Liver (tissue), 9 donors: Measurements from ENCODE around the gene CCDC6. TPM values are rescaled to one million over a fixed set of nuclear protein-coding genes. Genes with fewer than 3 reads are reported as not detected.

Source experiments
- DNase-seq: peaks from one replicate; pipeline ENCODE4 v3.0.0-alpha.2; 2017; ENCODE audit warnings: low spot score
- H3K27ac ChIP-seq, 2 donors: one replicate each; pipeline ENCODE4 v1.7.0; 2013; ENCODE audit warnings: inconsistent platforms in 2 of 2, low read length in 2 of 2, control low read depth in 1 of 2, low read depth in 1 of 2, mild to moderate bottlenecking in 1 of 2
- H3K27me3 ChIP-seq, 4 donors: one replicate each; pipeline versions ENCODE4 v1.6.1 to v1.7.0; 2013; ENCODE audit warnings: low read length in 3 of 4, inconsistent platforms in 1 of 4, mild to moderate bottlenecking in 1 of 4, moderate library complexity in 1 of 4; ENCODE audit not compliant: control insufficient read depth in 4 of 4, insufficient read depth in 4 of 4
- H3K36me3 ChIP-seq, 4 donors: one replicate each; pipeline versions ENCODE4 v1.6.1 to v1.7.0; 2013; ENCODE audit warnings: low read length in 3 of 4, mild to moderate bottlenecking in 3 of 4, low read depth in 1 of 4, moderate library complexity in 1 of 4; ENCODE audit not compliant: control insufficient read depth in 4 of 4, insufficient read depth in 3 of 4
- H3K4me1 ChIP-seq, 4 donors: one replicate each; pipeline versions ENCODE4 v1.6.1 to v1.7.0; 2013; ENCODE audit warnings: low read length in 3 of 4, mild to moderate bottlenecking in 3 of 4, moderate library complexity in 1 of 4; ENCODE audit not compliant: control insufficient read depth in 4 of 4, insufficient read depth in 4 of 4
- H3K4me3 ChIP-seq, 3 donors: one replicate each; pipeline versions ENCODE4 v1.6.1 to v1.7.0; 2013; ENCODE audit warnings: low read length in 3 of 3, control low read depth in 1 of 3, low read depth in 1 of 3, mild to moderate bottlenecking in 1 of 3
- H3K9ac ChIP-seq, 2 donors: one replicate each; pipeline ENCODE4 v1.7.0; 2013; ENCODE audit warnings: low read length in 2 of 2, mild to moderate bottlenecking in 2 of 2, moderate library complexity in 2 of 2, control low read depth in 1 of 2, low read depth in 1 of 2
- H3K9me3 ChIP-seq, 4 donors: one replicate each; pipeline versions ENCODE4 v1.6.1 to v1.7.0; 2013; ENCODE audit warnings: low read length in 3 of 4; ENCODE audit not compliant: control insufficient read depth in 4 of 4
- EGR1 ChIP-seq, 2 donors: IDR thresholded peaks; 2 replicates each; pipeline ENCODE4 v1.6.1; 2016 to 2018; ENCODE audit warnings: antibody characterized with exemption in 2 of 2, low read depth in 2 of 2
- FOXA1 ChIP-seq: IDR thresholded peaks from 2 replicates; pipeline ENCODE4 v1.6.1; 2016; ENCODE audit warnings: antibody characterized with exemption
- FOXA2 ChIP-seq: IDR thresholded peaks from 2 replicates; pipeline ENCODE4 v1.6.1; 2016; ENCODE audit warnings: antibody characterized with exemption
- GABPA ChIP-seq, 2 donors: IDR thresholded peaks in 1 of 2; conservative IDR thresholded peaks in 1 of 2; 2 replicates each; pipeline ENCODE4 v1.6.1; 2016; ENCODE audit warnings: antibody characterized with exemption in 2 of 2, mild to moderate bottlenecking in 1 of 2, moderate library complexity in 1 of 2
- HNF4A ChIP-seq, 2 donors: conservative IDR thresholded peaks; 2 replicates each; pipeline ENCODE4 v1.6.1; 2016; ENCODE audit warnings: antibody characterized with exemption in 2 of 2, mild to moderate bottlenecking in 2 of 2
- HNF4G ChIP-seq: IDR thresholded peaks from 2 replicates; pipeline ENCODE4 v1.6.1; 2016; ENCODE audit warnings: antibody characterized with exemption
- JUND ChIP-seq, 2 donors: IDR thresholded peaks; 2 replicates each; pipeline ENCODE4 v1.6.1; 2016; ENCODE audit warnings: antibody characterized with exemption in 2 of 2
- NR2F2 ChIP-seq: IDR thresholded peaks from 2 replicates; pipeline ENCODE4 v1.6.1; 2016; ENCODE audit warnings: antibody characterized with exemption
- RAD21 ChIP-seq, 2 donors: IDR thresholded peaks; 2 replicates each; pipeline ENCODE4 v1.6.1; 2016; ENCODE audit warnings: antibody characterized with exemption in 2 of 2, mild to moderate bottlenecking in 2 of 2
- RXRA ChIP-seq, 2 donors: IDR thresholded peaks; 2 replicates each; pipeline ENCODE4 v1.6.1; 2017 to 2018; ENCODE audit warnings: antibody characterized with exemption in 2 of 2, mild to moderate bottlenecking in 1 of 2
- SP1 ChIP-seq: IDR thresholded peaks from 2 replicates; pipeline ENCODE4 v1.6.1; 2018; ENCODE audit warnings: antibody characterized with exemption, mild to moderate bottlenecking
- TAF1 ChIP-seq: conservative IDR thresholded peaks from 2 replicates; pipeline ENCODE4 v1.6.1; 2016; ENCODE audit warnings: antibody characterized with exemption, mild to moderate bottlenecking
- YY1 ChIP-seq: IDR thresholded peaks from 2 replicates; pipeline ENCODE4 v1.6.1; 2016; ENCODE audit warnings: antibody characterized with exemption, mild to moderate bottlenecking
- WGBS: extraction: QIAGEN DNeasy Blood & Tissue Kit; methylation state at CpG from one replicate; pipeline ENCODE4 v1.1.7; 2013; 5-methylcytosine and 5-hydroxymethylcytosine counted together
- polyA plus RNA-seq, 2 donors: library from polyadenylated mRNA; stranded (reverse) in 1 of 2; unstranded in 1 of 2; fragments of 200-250 nt in 1 of 2; fragments of >200 nt in 1 of 2; fragmentation: Nextera tagmentation in 1 of 2; extraction: Ambion mirVana in 1 of 2; gene quantifications; one replicate each; pipeline versions ENCODE4 v1.2.1 to v1.2.3, GENCODE V29; 2013 to 2015
- total RNA-seq, 2 donors: library from RNA; depleted of rRNA; stranded (reverse); fragments of >200 nt; gene quantifications; one replicate each; pipeline ENCODE4 v1.2.3, GENCODE V29; 2014
- TF ChIP-seq, protein P1 (sequence below): IDR thresholded peaks from 2 replicates; pipeline ENCODE4 v1.6.1; 2016; ENCODE audit warnings: antibody characterized with exemption
- TF ChIP-seq, protein P2 (sequence below): IDR thresholded peaks from 2 replicates; pipeline ENCODE4 v1.6.1; 2016; ENCODE audit warnings: antibody characterized with exemption, mild to moderate bottlenecking
- TF ChIP-seq, protein P3 (sequence below): fragments of 150-350 bp; IDR thresholded peaks from 2 replicates; pipeline ENCODE4 v1.5.1; 2017; ENCODE audit warnings: improper control_type of control experiment, low read depth, low read length; ENCODE audit not compliant: missing input control
- TF ChIP-seq, protein P4 (sequence below): IDR thresholded peaks from 2 replicates; pipeline ENCODE4 v1.6.1; 2016; ENCODE audit warnings: antibody characterized with exemption
- TF ChIP-seq, protein P5 (sequence below): IDR thresholded peaks from 2 replicates; pipeline ENCODE4 v1.6.1; 2016; ENCODE audit warnings: antibody characterized with exemption
- donor health status: healthy.
- donor health status: healthy.
- donor health status: healthy.
- donor health status: healthy.
- donor health status: healthy.

Gene CCDC6
- total and polyA plus RNA-seq, 4 donors, result 4.7 to 14.3 (median 8.8) TPM

DNA sequence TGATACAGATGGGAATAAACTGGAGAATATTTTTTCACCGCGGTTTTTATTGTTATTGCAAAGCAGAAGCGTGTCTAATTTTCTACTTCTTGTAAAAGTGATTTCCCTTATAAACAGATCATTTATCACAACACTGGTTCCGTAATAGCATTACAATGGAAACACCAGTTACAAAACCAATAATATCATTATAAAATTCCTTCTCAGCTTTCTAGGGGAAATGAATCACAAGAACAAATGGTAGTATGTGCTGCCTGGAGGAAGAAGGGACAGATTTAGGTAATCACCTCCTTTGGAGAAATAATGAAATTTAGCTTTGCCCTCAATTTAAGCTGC is 2.4 kb upstream of the CCDC6 start (continued):
- TF ChIP-seq FOXA1, result no peak

DNA sequence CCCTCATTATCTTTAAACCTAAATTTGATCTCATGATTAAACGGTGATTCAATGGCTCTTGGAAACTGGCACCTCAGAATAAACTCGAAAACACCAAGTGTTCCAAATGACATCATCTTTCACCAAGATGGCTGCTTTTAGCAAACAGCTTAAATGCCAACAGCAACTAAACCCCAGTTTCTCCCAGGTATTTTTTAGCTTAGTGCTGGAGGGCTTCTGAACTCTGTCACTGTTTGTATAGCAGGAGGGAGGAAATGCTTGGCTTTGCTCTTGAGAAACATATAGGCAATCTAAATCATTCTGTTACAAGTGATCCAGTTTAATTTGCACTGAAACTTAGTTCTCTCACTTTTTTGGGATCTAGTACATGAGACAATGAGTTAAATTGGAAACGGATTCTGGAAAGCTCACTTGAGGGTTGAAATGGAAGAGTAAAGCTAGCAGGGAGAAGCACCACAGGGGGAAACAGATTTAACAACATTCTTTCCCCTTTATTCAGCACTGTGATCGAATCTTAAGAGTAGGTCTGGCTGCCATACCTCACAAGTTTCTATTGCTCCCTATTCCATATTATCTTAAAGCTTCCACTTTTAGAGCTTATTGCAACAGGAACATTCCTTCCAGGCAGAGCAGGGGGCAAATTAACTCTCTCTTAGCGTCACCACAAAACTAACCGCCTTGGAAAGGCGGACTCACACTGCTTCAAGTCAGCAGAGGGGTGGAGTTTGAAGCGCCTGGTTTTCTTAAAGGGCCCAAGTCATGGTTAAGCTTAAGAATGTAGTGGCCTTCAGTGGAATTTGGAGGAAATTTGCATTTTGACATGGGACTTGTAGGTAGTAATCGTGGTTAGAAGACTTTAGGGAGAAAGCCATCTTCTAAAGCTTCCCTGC is 1.8 kb upstream of the CCDC6 start:
- Histone ChIP-seq H3K27me3 (no peaks in the 10 kb centered on the region), H3K27ac (peak overlapping the region; percentile 92 to 99), H3K36me3 (no peaks in the 10 kb centered on the region), H3K4me3 (peak overlapping the region; percentile 32 to 98 (median 56)), H3K4me1 (peaks cover 0 to 25% (median 21%) of the 10 kb centered on the region in 4 donors), H3K9me3 (peaks cover 0 to 2% (median 0%) of the 10 kb centered on the region in 4 donors), H3K9ac (peak overlapping the region; percentile 58 to 92)
- peak; percentile 48 for DNase-seq
- WGBS, result 10% methylated on average over 9 of the region's 9 CpGs
- TF ChIP-seq EGR1 (IDR thresholded peaks at IDR 0.05; ENCODE audit: low read depth in 2 of 2) (no peak), FOXA1 (no peak), YY1 (peak; percentile 83), RAD21 (IDR thresholded peaks at IDR 0.05) (peak in 1 of 2 donors; percentile 42), NR2F2 (no peak), RXRA (IDR thresholded peaks at IDR 0.05) (peak in 1 of 2 donors; percentile 11), FOXA2 (no peak), HNF4G (peak; percentile 7), GABPA (IDR thresholded peaks at IDR 0.05 in 1 of 2, conservative IDR thresholded peaks at IDR 0.05 in 1 of 2) (no peak), JUND (IDR thresholded peaks at IDR 0.05) (peak in 1 of 2 donors; percentile 67), SP1 (no peak), TAF1 (peak; percentile 43), HNF4A (conservative IDR thresholded peaks at IDR 0.05) (peak in 1 of 2 donors; percentile 55)
- TF ChIP-seq, protein P1, sequence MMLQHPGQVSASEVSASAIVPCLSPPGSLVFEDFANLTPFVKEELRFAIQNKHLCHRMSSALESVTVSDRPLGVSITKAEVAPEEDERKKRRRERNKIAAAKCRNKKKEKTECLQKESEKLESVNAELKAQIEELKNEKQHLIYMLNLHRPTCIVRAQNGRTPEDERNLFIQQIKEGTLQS, result no peak
- TF ChIP-seq, protein P2, sequence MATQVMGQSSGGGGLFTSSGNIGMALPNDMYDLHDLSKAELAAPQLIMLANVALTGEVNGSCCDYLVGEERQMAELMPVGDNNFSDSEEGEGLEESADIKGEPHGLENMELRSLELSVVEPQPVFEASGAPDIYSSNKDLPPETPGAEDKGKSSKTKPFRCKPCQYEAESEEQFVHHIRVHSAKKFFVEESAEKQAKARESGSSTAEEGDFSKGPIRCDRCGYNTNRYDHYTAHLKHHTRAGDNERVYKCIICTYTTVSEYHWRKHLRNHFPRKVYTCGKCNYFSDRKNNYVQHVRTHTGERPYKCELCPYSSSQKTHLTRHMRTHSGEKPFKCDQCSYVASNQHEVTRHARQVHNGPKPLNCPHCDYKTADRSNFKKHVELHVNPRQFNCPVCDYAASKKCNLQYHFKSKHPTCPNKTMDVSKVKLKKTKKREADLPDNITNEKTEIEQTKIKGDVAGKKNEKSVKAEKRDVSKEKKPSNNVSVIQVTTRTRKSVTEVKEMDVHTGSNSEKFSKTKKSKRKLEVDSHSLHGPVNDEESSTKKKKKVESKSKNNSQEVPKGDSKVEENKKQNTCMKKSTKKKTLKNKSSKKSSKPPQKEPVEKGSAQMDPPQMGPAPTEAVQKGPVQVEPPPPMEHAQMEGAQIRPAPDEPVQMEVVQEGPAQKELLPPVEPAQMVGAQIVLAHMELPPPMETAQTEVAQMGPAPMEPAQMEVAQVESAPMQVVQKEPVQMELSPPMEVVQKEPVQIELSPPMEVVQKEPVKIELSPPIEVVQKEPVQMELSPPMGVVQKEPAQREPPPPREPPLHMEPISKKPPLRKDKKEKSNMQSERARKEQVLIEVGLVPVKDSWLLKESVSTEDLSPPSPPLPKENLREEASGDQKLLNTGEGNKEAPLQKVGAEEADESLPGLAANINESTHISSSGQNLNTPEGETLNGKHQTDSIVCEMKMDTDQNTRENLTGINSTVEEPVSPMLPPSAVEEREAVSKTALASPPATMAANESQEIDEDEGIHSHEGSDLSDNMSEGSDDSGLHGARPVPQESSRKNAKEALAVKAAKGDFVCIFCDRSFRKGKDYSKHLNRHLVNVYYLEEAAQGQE, result no peak
- TF ChIP-seq, protein P3, sequence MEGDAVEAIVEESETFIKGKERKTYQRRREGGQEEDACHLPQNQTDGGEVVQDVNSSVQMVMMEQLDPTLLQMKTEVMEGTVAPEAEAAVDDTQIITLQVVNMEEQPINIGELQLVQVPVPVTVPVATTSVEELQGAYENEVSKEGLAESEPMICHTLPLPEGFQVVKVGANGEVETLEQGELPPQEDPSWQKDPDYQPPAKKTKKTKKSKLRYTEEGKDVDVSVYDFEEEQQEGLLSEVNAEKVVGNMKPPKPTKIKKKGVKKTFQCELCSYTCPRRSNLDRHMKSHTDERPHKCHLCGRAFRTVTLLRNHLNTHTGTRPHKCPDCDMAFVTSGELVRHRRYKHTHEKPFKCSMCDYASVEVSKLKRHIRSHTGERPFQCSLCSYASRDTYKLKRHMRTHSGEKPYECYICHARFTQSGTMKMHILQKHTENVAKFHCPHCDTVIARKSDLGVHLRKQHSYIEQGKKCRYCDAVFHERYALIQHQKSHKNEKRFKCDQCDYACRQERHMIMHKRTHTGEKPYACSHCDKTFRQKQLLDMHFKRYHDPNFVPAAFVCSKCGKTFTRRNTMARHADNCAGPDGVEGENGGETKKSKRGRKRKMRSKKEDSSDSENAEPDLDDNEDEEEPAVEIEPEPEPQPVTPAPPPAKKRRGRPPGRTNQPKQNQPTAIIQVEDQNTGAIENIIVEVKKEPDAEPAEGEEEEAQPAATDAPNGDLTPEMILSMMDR, result no peak
- TF ChIP-seq, protein P4, sequence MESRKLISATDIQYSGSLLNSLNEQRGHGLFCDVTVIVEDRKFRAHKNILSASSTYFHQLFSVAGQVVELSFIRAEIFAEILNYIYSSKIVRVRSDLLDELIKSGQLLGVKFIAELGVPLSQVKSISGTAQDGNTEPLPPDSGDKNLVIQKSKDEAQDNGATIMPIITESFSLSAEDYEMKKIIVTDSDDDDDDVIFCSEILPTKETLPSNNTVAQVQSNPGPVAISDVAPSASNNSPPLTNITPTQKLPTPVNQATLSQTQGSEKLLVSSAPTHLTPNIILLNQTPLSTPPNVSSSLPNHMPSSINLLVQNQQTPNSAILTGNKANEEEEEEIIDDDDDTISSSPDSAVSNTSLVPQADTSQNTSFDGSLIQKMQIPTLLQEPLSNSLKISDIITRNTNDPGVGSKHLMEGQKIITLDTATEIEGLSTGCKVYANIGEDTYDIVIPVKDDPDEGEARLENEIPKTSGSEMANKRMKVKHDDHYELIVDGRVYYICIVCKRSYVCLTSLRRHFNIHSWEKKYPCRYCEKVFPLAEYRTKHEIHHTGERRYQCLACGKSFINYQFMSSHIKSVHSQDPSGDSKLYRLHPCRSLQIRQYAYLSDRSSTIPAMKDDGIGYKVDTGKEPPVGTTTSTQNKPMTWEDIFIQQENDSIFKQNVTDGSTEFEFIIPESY, result no peak
- TF ChIP-seq, protein P5, sequence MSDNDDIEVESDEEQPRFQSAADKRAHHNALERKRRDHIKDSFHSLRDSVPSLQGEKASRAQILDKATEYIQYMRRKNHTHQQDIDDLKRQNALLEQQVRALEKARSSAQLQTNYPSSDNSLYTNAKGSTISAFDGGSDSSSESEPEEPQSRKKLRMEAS, result peak; percentile 31
